ENCODE data around the gene SEMA3B. TPM values are rescaled to one million over a fixed set of nuclear protein-coding genes. Genes with fewer than 3 reads are reported as not detected.

Gene SEMA3B
- total and polyA plus RNA-seq, 9 of the 15 experiments (the other 6 are each of a cell fraction or from before 2014, with no cell fraction given) = 0.03 to 1.8 (median 0.55) TPM; not detected in 1

DNA sequence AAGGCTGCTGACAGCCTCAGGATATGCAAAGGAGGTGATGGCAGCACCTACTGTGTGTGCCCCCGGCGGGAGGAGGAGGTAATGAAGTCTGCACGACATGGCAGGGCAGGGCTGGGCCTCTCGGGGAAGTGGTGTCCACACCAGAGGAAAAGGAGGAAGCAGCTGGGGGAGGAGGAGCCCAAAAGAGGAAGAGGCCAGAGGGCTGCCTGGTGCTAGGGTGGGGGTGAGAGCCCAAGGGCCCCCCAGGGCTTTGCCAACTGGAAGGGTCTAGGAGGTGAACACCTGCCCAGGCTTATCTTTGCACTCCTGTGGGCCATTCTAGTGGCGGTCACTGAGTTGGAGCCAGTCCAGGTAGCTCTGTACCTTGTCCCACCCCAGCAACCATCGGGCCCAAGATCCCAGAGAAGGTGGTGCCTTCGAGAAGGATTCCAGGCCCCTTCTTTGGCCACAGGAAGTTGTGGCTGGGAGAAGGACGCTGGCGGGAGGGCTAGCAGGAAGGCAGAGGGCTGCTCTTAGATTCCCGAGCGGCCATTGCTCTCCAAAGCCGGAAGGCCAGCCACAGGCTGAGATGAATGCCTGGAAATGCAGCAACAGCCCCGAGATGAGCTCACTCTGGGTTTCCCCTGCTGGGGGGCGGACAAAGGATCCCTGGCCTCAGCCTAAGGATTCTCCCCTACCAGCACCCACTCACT lies 25.9 kb upstream of the SEMA3B start:
- intact Hi-C loops (cut with micrococcal nuclease) (no loop called here), in situ Hi-C loops (cut with MboI) (no loop called here)
- ATAC-seq (peak; percentile 23), DNase-seq (ENCODE audit: extremely low read depth in 1 of 4, low spot score in 3 of 4) (peak in 1 of 4 experiments; percentile 50), FAIRE-seq (no peak)
- no peaks in the 10 kb centered on the region for H4K20me1 ChIP-seq (replicated peaks; ENCODE audit: control insufficient read depth, insufficient read depth, low read length)
- WGBS (ENCODE audit: insufficient coverage, low coverage, missing lambda C conversion rate) = 51% methylated on average over 12 of the region's 14 CpGs
- H3K4me3 ChIP-seq = no peak overlapping the region
- H3K9me3 ChIP-seq (replicated peaks; ENCODE audit: control insufficient read depth, insufficient read depth, low read depth, low read length) = no peaks in the 10 kb centered on the region
- H3K79me2 ChIP-seq (ENCODE audit: control insufficient read depth, insufficient read depth, low read length) = peaks cover 40% of the 10 kb centered on the region
- no peaks in the 10 kb centered on the region for H3K9me1 ChIP-seq (ENCODE audit: control insufficient read depth, insufficient read depth, low read length)
- H3K9ac ChIP-seq (ENCODE audit: insufficient read depth in 1 of 2, low read depth in 2 of 2, low read length in 2 of 2) = peak overlapping the region in 1 of 2 experiments; percentile 38; a peak in 2 of 4 replicates
- no TSS peak for BruUV-seq (replicated peaks)
- peak overlapping the region; percentile 43 for H3K4me2 ChIP-seq (ENCODE audit: insufficient read depth, low read length)
- H3K36me3 ChIP-seq (ENCODE audit: control insufficient read depth, insufficient read depth, low read length) = peaks cover 7% of the 10 kb centered on the region; the same call in 1 of the 3 replicates
- peaks cover 47 to 60% of the 10 kb centered on the region in 2 experiments for H3K4me1 ChIP-seq (replicated peaks in 1 of 2; ENCODE audit: control insufficient read depth in 2 of 2, insufficient read depth in 2 of 2, low read length in 2 of 2)
- 0 out of 2 replicates have a peak overlapping the region, but pooled peaks have one; percentile 23 for H2AFZ ChIP-seq (ENCODE audit: low read depth, low read length)
- no peaks in the 10 kb centered on the region for H3K27me3 ChIP-seq (ENCODE audit: control insufficient read depth in 2 of 2, insufficient read depth in 2 of 2, low read length in 2 of 2)
- POLR2A ChIA-PET = interaction anchor here (0.6 to 1.1 kb wide), 3 partner anchors 29 to 457 kb away, joined by 3 to 4 read pairs (median 3); partner anchors contain the start of genes IP6K1 and LSMEM2
- peak overlapping the region; percentile 56 for H3K27ac ChIP-seq (ENCODE audit: extremely low read depth, low read depth, low read length)
- CTCF ChIA-PET (ENCODE audit: low intra/inter-chr PET ratio) = no interaction called here
- TF ChIP-seq HDAC6 (IDR thresholded peaks at IDR 0.05; ENCODE audit: low read depth, low read length) (no peak), HMBOX1 (IDR thresholded peaks at IDR 0.05) (no peak), FOSL1 (tag; conservative IDR thresholded peaks at IDR 0.05) (no peak), E2F6 (IDR thresholded peaks at IDR 0.05; ENCODE audit: borderline replicate concordance in 1 of 2, extremely low read depth in 1 of 2, insufficient read depth in 1 of 2, insufficient read length in 1 of 2, low read depth in 1 of 2, low read length in 1 of 2, poor library complexity in 1 of 2, severe bottlenecking in 1 of 2) (no peak), SMAD3 (CRISPR knock-in tag; conservative IDR thresholded peaks at IDR 0.05) (no peak), SMC3 (conservative IDR thresholded peaks at IDR 0.05; ENCODE audit: insufficient read depth, low read depth, low read length) (no peak), ZKSCAN1 (IDR thresholded peaks at IDR 0.05; ENCODE audit: low read depth, low read length) (peak; percentile 99), ATF7 (IDR thresholded peaks at IDR 0.05) (no peak), XRCC3 (IDR thresholded peaks at IDR 0.05) (no peak), ZNF318 (IDR thresholded peaks at IDR 0.05; ENCODE audit: borderline replicate concordance in 1 of 2, low read depth in 1 of 2) (no peak), NUFIP1 (IDR thresholded peaks at IDR 0.05; ENCODE audit: partially characterized antibody) (no peak)
